GM12872 (cell line): Measurements from ENCODE around the gene KRT1.

Experiments
- TF ChIP-seq, protein P1 (sequence below): IDR thresholded peaks from 3 replicates; pipeline ENCODE4 v1.5.1; 2011; ENCODE audit warnings: low read depth, mild to moderate bottlenecking, low read length, moderate library complexity; ENCODE audit not compliant: insufficient read depth

Gene KRT1

DNA sequence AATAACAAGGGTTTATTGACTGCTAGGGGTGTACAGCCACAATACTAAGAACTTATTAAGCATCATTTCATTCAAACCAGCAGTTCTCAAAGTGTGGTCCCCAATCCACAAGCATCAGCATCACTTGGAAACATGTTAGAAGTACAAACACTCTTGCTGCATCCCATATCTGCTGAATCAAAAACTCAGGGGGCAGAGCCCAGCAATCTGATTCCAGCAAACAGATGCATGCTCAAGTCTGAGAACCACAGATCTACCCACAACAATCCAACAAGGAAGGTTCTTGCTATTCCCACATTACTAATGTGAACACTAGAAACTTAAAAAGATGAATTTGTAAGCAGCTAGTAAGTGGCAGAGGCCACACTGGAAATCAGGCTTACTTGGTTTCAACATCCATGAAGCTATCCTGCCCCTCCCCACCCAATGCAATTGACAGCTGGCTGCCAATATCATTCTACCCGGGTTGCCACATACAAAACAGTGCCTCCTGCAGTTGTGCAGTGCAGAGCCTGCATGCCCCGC, 16.9 kb upstream of the KRT1 start:
- TF ChIP-seq, protein P1, sequence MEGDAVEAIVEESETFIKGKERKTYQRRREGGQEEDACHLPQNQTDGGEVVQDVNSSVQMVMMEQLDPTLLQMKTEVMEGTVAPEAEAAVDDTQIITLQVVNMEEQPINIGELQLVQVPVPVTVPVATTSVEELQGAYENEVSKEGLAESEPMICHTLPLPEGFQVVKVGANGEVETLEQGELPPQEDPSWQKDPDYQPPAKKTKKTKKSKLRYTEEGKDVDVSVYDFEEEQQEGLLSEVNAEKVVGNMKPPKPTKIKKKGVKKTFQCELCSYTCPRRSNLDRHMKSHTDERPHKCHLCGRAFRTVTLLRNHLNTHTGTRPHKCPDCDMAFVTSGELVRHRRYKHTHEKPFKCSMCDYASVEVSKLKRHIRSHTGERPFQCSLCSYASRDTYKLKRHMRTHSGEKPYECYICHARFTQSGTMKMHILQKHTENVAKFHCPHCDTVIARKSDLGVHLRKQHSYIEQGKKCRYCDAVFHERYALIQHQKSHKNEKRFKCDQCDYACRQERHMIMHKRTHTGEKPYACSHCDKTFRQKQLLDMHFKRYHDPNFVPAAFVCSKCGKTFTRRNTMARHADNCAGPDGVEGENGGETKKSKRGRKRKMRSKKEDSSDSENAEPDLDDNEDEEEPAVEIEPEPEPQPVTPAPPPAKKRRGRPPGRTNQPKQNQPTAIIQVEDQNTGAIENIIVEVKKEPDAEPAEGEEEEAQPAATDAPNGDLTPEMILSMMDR, result no peak

DNA sequence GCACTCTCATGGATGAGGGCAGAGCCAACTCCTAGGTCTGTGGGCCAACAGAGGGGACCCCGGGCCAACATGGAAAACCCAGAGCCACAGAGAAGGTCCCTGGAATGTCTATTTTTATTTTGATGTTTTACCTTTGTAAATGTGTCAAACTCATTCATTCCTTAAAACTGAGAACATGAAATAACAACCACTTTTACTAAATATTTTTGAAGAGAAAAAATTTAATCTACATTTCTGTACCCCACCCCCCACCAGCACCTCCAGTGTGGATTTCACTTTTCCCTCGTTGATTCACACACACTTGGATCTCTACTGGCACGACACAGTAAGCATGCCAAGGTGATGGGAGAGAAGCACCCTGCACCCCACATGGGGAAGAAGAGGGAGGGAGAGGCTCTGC, 16.4 kb upstream of the KRT1 start:
- TF ChIP-seq, protein P1, result no peak

DNA sequence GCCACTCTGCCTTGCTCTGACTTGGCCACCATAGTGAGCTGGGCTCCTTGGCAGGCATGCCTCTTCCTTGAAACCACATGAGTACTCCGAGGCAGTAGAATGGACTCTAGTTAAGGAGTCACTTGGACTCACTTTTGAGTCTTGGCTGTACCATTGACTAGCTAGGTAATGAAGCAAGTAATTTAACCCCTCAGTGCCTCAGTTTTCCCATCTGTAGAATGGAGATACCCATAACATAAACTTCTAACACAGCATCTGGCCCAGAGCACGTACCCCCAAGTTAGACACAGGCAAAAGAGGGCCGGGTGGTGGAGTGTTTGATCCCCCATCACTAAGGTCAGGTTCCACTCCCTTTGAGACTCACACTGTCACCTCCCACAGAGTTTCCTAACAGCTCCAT, 14.8 kb upstream of the KRT1 start:
- TF ChIP-seq, protein P1, result no peak

DNA sequence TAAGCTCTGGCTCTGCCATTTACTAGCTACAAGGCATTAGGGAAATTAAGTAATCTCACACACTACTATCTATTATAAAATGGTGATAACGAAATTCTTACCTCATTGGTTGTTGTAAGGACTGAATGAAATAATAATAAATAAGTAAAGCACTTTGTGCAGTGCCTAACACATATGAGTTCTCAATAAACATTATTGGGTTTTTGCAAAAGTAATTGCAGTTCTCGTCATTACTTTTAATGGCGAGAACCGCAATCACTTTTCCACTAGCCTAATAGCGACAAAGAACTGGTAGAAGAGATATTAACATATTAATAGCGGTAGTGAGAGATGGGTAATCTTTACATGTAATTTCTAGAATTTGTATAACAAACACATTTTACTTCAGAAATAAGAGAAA, 13.9 kb upstream of the KRT1 start:
- TF ChIP-seq, protein P1, result no peak

DNA sequence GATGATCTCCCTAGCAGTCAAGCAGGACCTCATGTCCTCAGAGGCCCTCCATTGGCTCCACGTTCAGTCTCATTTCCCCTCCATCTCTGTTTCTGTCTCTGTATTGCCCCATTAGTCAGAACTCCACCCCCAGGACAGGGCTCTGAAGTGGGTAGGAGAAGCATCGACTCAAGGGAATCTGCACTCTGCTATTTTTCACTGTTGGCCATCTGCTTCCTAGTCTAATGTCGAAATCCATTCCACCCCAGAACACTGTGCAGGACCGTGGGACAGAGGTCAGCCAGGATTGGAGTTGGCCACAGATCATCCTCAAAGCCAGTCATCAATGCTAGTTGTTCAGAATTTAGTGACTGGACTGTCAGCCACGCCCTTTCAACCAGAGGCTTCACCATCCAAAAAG, 13.1 kb upstream of the KRT1 start:
- TF ChIP-seq, protein P1, result no peak

DNA sequence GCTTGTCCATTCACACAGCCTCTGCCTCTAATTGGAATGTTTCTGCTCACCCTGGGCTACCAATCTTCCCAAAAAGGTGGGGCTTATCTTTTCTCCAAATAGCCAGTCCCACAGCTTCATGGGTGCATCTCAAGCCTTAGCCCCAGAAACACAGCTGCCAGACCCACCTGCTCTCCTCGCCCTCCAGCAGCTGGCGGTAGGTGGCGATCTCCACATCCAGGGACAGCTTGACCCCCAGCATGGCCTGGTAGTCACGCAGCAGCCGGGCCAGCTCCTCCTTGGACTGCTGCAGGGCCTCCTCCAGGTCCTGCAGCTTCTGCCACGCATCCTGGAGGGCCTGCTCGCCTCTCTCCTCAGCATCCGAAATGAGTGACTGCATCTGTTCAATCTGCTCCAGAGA, 12.0 kb upstream of the KRT1 start:
- TF ChIP-seq, protein P1, result no peak

DNA sequence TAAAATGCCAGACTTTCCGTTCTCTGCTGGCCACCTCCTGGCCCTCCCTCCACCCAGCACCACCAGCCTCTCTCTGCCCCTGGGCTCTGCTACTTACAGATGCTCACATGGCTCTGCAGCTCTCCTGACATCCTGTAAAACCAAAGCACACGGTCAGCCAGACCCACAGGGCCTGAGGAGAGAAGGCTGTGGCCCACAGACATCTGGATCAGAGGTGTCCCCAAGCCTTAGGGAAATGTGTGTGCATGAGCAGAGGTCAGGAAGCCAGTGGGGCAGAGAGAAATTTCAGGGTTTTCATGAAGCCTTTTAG, 11.6 kb upstream of the KRT1 start:
- TF ChIP-seq, protein P1, result no peak
